ENCODE measurements around the gene MAPRE2.

GRCh38 chr18:35189510-35189909 is 148.3 kb downstream of the MAPRE2 start:
- TF ChIP-seq CTCF (IDR thresholded peaks at IDR 0.05) (no peak), POLR2A (IDR thresholded peaks at IDR 0.05) (no peak)

Measured in adrenal gland (tissue), 5 donors.